Stimulated activated naive CD8-positive, alpha-beta T cell treated with anti-CD3 and anti-CD28 coated beads, Interleukin-15, amount 100 ng/mL, for 72 hours (primary cell): ENCODE results near the gene ADAM19.
"Not testable (repeated sequence)": the region's sequence is repeated elsewhere in the genome, so short reads cannot be mapped to it uniquely, and the experiment has no call there.

Source experiments
- ATAC-seq: fragments of 150-1000 bp; cut with Tn5 transposase; 2 replicates; pipeline ENCODE4 v1.10.0; 2021; ENCODE audit warnings: mild to moderate bottlenecking, moderate library complexity
- DNase-seq, 2 donors: peaks; one replicate each; pipeline ENCODE4 v3.0.0; 2021 to 2022
- H3K27ac Mint-ChIP-seq, 2 donors: one replicate each; pipeline ENCODE4 v1.8.0; 2022; ENCODE audit warnings: mild to moderate bottlenecking in 2 of 2, mixed read lengths in 2 of 2, moderate library complexity in 2 of 2
- H3K27me3 Mint-ChIP-seq: one replicate; pipeline ENCODE4 v1.8.0; 2022; ENCODE audit warnings: mixed read lengths
- H3K4me1 Mint-ChIP-seq: one replicate; pipeline ENCODE4 v1.8.0; 2022; ENCODE audit warnings: mild to moderate bottlenecking, mixed read lengths
- H3K4me3 Mint-ChIP-seq, 2 donors: one replicate each; pipeline ENCODE4 v1.8.0; 2022; ENCODE audit warnings: mild to moderate bottlenecking in 2 of 2, mixed read lengths in 2 of 2, moderate library complexity in 1 of 2
- H3K9me3 Mint-ChIP-seq, 2 donors: one replicate each; pipeline ENCODE4 v1.8.0; 2022; ENCODE audit warnings: mixed read lengths in 2 of 2

Gene ADAM19

DNA sequence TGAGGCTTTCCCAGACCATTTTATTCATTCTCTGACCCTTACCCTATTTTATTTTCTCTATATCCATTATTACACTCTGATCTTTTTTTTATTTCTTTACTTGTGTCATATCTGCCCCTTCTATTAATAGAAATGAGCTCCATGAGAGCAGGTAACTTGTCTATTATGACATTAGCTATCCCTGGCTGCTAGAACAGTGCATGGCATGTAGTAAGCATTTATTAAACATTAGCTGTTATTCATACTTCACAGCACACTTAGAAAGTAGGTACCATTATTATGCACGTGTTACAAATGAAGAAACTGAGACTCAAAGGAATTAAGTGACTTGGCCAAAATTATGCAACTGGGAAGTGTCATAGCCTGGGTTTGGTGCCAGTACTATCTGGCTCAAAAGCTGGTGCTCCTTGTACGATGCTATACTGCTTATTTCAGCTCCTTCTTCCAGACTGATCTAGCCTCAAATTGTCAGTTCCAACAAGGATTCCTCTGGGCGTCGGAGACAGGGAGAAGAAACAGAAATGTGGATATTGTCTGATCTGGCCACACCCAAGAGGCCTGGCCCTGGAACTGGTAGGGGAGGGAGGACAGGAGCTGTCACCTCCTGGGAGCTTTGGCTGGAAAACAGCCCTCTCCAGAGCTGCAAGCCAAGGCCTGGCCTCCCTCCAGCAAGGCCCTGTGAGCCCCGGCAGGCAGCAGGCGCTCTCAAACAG lies 126.4 kb downstream of the ADAM19 start:
- Mint-ChIP-seq H3K27ac (no peak overlapping the region), H3K4me3 (no peak overlapping the region), H3K4me1 (no peaks in the 10 kb centered on the region), H3K9me3 (no peaks in the 10 kb centered on the region), H3K27me3 (peaks cover 19% of the 10 kb centered on the region)
- no peak for DNase-seq
- no peak for ATAC-seq

- Mint-ChIP-seq H3K27ac (no peak overlapping the region), H3K4me1 (no peaks in the 10 kb centered on the region), H3K27me3 (peaks cover 30% of the 10 kb centered on the region), H3K4me3 (no peak overlapping the region), H3K9me3 (no peaks in the 10 kb centered on the region)
- DNase-seq (no peak), ATAC-seq (no peak)
Measured at GRCh38 chr5:157447201-157447637, 128.4 kb downstream of the ADAM19 start.

DNA sequence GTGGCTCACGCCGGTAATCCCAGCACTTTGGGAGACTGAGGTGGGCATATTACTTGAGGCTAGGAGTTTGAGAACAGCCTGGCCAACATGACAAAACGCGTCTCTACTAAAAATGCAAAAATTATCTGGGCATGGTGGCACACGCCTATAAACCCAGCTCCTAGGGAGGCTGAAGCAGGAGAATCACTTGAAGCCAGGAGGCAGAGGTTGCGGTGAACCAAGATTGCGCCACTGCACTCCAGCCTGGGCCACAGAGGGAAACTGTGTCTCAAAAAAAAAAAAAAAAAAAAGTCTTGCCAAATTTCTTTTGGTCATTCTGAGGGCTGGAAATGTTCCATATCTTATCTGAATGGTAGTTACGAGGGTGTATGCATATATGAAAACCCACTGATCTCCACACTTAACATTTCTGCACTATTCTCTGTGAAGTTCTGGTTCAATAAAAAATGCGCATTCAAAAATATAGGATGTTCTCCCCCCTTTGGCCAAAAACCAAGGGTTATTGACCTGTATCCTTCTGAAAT lies 129.1 kb downstream of the ADAM19 start:
- H3K27ac Mint-ChIP-seq: no peak overlapping the region
- no peaks in the 10 kb centered on the region for H3K4me1 Mint-ChIP-seq
- H3K9me3 Mint-ChIP-seq: no peaks in the 10 kb centered on the region
- H3K27me3 Mint-ChIP-seq: peaks cover 30% of the 10 kb centered on the region
- ATAC-seq (no peak), DNase-seq (no peak)
- no peak overlapping the region for H3K4me3 Mint-ChIP-seq

DNA sequence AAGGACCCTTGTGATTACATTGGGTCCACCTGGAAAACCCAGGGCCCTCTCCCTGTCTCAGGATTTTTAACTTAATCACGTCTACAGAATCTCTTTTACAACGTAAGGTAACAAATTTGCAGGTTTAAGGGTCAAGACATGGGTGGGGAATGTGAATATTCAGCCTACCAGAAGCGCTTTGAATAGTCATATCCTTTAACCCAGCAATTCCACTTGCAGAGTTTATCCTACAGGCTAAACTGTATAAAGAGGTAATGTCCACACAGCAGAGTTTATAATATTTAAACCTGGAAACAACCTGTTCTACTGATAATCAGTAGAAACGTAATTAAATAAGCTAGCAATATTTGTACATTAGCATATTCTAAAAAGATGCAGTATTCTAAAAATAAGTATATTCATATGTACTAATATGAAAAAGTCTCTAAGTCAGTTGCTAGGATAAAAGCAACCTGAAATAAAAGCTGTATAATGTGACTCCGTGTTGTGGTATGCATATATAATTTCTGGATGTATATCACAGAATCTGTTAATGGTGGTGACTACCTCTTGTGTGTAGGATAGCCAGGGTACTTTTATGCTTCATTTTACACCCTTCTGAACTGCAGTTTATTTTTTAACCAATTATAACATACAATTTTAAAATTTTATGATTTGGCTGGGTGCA lies 129.7 kb downstream of the ADAM19 start:
- H3K4me3 Mint-ChIP-seq: no peak overlapping the region

DNA sequence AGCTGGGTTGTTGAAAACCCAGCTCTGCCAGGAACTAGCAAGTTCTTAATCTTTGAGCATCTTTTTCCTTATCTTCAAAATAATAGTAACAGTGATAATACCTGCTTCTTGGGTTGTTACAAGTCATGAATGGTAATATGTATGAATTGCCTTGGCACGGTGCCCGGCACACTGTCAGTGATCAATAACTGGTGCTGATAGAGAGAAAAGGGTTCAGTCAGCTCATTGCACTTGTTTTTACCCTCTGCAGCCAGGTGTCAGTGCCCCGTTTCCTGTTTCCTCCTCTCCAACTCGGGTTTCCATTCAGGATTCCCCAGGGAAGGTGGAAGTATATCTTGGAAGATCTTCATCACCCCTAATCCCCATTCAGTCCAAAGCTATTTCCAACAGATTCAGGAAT lies 131.4 kb downstream of the ADAM19 start:
- ATAC-seq: no peak
- Mint-ChIP-seq H3K4me1 (no peaks in the 10 kb centered on the region), H3K27me3 (peaks cover 30% of the 10 kb centered on the region), H3K9me3 (peaks cover 0 to 7% of the 10 kb centered on the region in 2 donors), H3K27ac (no peak overlapping the region), H3K4me3 (no peak overlapping the region)
- no peak for DNase-seq

More for the DNA sequence above, 129.7 kb downstream of the ADAM19 start:
- Mint-ChIP-seq H3K9me3 (no peaks in the 10 kb centered on the region), H3K4me1 (no peaks in the 10 kb centered on the region), H3K27ac (no peak overlapping the region), H3K27me3 (peaks cover 30% of the 10 kb centered on the region)
- ATAC-seq (no peak), DNase-seq (no peak)

- Mint-ChIP-seq H3K27ac (peak overlapping the region in 1 of 2 donors; percentile 59), H3K4me1 (no peaks in the 10 kb centered on the region), H3K27me3 (peaks cover 30% of the 10 kb centered on the region), H3K9me3 (peaks cover 0 to 7% of the 10 kb centered on the region in 2 donors), H3K4me3 (no peak overlapping the region)
- DNase-seq (no peak), ATAC-seq (no peak)
Measured at GRCh38 chr5:157443041-157443549, 132.5 kb downstream of the ADAM19 start.

- peaks cover 0 to 4% of the 10 kb centered on the region in 2 donors for H3K9me3 Mint-ChIP-seq
- no peak overlapping the region for H3K4me3 Mint-ChIP-seq
- DNase-seq (no peak), ATAC-seq (no peak)
- H3K27me3 Mint-ChIP-seq: peaks cover 30% of the 10 kb centered on the region
- no peaks in the 10 kb centered on the region for H3K4me1 Mint-ChIP-seq
- H3K27ac Mint-ChIP-seq: no peak overlapping the region
Measured at GRCh38 chr5:157434096-157434495, 141.5 kb downstream of the ADAM19 start.

DNA sequence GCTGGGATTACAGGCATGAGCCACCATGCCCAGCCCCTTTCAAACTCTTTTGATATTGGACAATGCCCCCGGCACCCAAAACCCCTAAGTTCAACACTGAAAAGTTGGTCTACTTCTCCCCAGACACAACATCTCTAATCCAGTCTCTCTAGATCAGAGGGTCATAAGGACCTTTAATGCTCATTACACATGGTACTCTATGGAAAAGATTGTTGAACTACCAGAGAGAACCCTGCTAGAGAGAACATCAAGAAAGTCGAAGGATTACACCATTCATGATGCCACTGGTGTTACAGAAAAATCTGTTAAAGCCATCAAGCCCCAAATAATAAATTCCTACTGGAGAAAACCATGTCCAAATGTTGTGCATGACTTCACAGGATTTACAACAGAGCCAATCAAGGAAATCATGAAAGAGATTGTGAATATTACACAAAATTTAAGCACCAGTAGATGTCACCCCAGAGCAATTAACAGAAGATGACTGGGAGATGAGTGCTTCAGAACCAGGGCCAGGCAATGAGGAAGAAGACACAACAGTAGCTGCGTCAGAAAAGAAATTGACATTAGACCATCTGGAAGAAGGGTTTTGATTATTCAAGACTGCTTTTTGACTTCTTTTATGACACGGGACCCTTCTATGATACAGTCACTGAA lies 143.9 kb downstream of the ADAM19 start:
- peaks cover 0 to 4% of the 10 kb centered on the region in 2 donors for H3K9me3 Mint-ChIP-seq
- ATAC-seq (peak; percentile 86), DNase-seq (peak in 1 of 2 donors; percentile 10)
- H3K4me3 Mint-ChIP-seq: no peak overlapping the region
- H3K27me3 Mint-ChIP-seq: peaks cover 35% of the 10 kb centered on the region
- H3K4me1 Mint-ChIP-seq: no peaks in the 10 kb centered on the region
- H3K27ac Mint-ChIP-seq: peak overlapping the region in 1 of 2 donors; percentile 86

- not testable (repeated sequence) for DNase-seq, ATAC-seq, H3K4me3 Mint-ChIP-seq, H3K9me3 Mint-ChIP-seq, H3K4me1 Mint-ChIP-seq, H3K27ac Mint-ChIP-seq
- H3K27me3 Mint-ChIP-seq: peaks cover 34% of the 10 kb centered on the region
Measured at GRCh38 chr5:157429920-157430319, 145.7 kb downstream of the ADAM19 start.
